Left renal pelvis (tissue), 4 donors: Measurements from ENCODE around the gene PXYLP1. TPM values are rescaled to one million over a fixed set of nuclear protein-coding genes. Genes with fewer than 3 reads are reported as not detected.
A peak's percentile ranks its signal among the peaks of the same experiment; 100 is the strongest.

Source experiments
- DNase-seq, 4 donors: peaks; one replicate each; pipeline ENCODE4 v3.0.0-alpha.2; 2013; ENCODE audit warnings: low read depth in 4 of 4, low spot score in 3 of 4
- polyA plus RNA-seq, 4 donors: library from polyadenylated mRNA; unstranded; fragments of 120-200 nt; gene quantifications; one replicate each; pipeline ENCODE4 v1.2.1, GENCODE V29; 2013; ENCODE audit not compliant: insufficient read length in 4 of 4

The PXYLP1 gene
- polyA plus RNA-seq, 4 donors: 37.7 to 49.1 (median 40.5) TPM

DNA sequence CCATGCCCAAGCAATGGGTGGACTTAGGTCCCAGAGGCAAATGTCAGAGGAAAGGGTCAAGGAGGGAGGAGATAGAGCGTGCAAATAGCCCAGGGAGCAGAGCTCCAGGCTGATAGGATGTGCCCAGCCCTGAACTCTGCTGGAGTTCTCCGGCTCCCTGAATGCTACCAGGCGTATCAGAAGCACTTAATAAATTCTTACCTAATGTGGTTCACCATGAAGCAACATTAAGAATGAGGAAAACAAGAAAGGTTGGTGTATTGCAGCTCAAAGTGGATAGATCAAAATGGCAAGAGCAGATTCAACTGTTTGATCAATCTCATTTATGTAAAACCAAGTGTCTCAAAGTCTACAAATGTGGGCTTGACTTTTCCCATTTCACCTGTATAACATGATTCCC is 38.3 kb downstream of the PXYLP1 start:
- DNase-seq: peak in 1 of 4 donors; percentile 11

DNA sequence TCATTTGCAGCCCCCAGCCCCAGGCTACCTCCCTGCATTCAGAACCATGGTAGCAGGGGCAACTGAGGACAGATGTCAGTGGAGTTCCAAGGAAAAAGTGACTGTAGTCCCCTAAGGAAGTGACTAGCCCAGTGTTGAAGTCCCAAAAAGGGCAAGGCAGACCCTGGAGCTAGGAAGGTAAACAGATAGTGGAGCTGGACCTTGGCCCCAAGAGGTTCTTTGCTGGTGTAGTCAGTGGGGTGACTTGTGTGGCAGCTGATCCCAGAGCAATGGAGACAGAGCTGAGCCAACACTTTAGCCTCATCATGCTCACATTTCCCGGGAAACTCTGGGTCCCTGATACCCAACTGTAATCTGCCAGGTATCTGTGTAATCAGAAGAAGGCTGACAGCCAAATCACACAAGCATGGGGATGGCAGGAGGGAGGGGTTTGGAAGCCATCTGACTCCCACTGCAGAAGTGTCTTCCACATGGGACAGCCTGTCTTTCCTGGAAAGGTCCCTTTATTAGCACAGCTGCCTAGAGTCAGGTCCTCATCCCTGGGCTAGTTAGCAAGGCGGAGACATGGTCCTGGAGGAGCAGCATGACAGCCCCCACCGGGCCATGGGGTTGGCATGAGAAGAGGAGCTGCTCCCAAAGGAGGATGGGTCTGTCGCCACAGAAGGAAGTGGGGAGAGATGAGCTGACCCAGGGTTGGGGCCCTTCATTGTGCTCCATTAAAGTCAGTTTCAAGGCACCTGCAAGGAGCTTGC is 39.8 kb downstream of the PXYLP1 start:
- no peak for DNase-seq

DNA sequence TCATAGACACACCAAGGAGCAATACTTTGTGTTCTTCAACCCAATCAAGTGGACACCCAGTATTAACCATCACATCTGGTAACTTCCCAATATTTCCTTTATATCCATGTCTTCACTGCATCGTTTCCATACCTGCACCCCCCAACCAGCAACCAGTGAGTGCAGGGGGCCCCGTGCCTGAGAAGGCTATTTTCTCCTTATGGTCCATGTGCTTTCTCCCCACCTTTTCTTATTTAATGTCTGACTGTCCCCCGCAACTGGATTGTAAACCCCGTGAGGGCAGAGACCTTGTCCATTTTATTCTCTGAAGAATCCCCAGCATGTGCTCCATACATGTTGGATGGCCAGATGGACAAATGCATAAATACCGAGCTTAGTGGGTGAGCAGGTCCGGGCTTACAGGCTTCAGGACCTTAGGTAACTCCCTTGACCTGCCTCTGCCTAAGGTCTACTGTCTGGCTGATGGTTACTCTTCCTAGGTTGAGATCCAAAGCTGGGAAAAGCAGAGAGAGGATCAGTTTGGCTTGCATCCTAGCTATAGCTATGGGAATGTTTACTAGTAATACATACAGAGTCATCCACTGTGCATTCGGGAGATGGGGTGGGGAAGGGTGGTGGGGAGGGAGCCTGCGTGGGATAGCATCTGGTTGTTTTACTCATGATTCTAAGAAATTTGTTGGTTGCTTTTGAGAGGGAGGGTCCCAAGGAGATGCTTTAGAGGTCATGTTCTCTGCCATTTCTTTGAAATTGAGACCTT is 41.5 kb downstream of the PXYLP1 start:
- DNase-seq: no peak

DNA sequence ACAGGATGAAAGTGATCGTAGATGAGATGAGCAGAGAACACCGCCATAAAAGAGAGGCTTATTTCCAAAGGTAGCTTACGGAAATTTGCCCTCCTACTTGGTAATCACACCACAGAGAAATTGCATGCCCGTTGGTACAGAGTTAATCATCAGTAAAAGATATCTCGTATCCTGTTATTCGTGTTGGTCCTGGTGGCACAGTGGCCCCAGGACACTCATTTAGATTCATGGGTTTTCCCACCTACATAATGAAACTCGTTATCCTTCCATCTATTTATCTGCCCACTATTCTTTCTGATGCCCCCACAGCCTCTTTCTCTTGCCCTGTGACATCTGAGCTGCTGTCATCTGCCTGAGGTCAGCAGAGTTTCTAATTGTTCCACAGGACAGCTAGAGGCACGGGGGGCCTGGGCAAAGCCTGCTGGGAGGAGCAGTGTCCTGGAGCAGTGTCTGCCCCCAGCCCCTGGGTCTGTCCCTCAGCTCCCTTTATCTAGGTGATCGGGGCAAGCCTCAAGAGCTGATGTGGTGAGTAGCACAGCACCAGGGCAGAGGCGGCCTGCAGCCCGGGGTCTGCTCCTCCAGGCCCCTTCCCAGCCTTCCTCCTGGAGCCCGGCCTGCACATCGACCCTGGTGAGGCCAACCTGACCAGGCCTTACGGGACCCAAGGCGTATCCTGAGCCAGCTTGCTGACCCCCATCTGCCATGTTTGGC is 42.2 kb downstream of the PXYLP1 start:
- no peak for DNase-seq

DNA sequence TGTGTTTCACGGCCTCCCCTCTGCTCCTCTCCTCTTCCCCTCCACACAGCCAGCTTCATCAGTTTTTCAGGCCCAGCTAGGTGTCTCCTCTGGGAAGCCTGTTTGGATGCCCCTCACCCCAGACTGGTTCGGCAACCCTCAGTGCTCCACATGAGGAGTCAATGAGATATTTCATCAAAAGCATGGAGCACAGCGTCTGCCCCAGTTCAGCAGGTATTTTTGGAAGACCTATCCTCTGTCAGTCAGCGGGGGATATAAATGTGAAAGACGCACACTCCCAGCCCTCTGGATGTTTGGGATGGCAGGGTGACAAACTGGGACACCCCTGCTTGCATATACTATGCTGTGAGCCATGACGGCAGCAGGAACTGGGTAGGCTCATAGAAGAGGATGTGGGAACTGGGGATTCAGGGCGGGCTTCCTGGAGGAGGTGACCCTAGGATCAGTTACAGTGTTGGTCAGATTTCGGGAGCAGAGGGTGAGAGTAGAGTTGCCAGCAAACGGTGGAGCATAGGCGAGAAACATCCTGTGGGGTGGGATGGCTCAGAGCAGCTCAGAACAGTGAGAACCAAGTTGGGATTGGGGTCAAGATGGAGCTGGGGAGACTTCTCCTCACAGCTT is 42.9 kb downstream of the PXYLP1 start:
- DNase-seq: no peak

DNA sequence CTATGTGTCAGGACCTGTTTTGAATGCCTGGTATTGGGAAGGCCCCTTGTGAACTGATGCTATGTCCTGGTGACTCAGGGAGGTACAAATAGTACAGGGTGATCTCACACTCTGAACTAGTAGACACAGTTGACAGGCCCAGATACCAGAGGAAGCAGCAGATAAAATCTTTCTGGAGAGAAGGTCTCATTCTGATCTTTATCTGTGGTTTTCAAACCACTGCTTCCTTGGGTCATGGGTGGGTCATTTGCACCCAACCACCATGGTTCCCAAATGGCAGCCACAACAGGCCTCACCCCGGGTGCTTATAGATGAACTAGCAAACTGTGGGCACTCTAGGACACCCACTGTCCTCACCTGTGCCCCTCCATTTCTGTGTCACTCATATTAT is 43.4 kb downstream of the PXYLP1 start:
- no peak for DNase-seq

DNA sequence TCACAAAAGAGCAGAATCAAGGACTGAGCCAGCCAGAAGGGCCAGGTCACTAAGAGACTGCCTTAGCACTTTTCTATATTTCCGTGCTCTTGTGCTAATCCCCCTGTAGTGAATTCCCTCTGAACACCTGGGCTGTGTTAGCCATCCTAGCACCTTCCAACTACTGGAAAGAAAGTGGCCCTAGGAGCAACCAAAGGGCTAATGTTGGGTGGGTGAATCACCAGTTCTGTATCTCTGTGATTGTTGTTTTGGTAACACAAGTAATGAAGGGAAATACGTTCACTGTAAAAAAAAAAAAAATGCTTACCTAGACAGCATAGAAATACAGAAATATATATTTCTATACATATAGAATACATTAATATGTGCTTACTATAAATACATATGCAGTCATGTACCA is 43.9 kb downstream of the PXYLP1 start:
- DNase-seq: no peak

DNA sequence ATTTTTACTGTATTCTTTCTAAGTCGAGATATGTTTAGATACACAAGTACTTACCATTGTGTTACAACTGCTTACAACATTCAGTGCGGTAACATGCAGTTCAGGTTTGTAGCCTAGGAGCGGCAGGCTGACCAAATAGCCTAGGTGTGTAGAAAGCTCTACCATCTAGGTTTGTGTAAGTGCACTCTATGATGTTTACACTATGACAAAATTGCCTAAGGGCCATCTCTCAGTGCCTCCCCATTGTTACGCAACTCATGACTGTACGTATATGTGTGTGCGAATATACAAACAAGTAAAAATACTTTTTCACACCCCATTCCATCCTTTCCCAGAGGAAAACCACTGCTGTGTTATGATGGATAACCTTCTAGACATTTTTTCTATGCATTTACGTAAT is 44.3 kb downstream of the PXYLP1 start:
- no peak for DNase-seq

DNA sequence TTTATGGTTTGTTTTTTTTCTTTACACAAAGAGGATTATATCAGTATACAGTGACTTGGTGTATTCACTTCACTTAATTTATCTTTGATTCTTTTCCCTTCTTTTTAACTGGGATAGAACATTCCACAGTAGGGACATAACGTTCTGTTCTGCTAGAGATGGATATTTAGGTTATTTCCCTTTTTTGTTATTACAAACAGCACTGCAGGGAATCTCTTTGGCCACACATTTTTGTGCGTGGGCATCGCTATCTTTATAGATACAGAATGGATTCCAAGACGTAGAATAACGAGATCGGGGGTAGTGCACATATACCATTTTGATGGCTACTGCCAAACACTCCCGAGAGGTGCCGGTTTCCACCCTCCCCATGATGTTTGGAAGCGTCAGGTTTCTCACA is 44.8 kb downstream of the PXYLP1 start:
- no peak for DNase-seq

DNA sequence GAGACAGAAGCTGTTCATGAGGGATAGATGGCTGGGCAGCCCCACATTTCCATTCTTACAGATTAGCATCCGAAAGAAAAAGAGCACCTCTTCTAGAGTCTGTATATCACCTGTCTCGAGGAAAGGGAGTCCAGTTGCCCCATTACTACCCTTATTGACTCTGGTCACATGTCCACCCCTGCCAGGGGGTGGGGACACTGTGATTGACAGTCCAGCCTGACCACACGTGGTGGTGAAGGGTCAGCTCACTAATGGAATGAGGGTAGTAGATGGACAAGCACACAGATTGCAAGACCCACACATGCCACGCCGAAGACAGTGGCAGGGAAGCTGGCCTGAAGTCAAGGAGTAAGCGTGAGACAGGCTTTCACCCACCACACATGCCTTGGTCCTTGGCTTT is 45.8 kb downstream of the PXYLP1 start:
- DNase-seq: no peak

DNA sequence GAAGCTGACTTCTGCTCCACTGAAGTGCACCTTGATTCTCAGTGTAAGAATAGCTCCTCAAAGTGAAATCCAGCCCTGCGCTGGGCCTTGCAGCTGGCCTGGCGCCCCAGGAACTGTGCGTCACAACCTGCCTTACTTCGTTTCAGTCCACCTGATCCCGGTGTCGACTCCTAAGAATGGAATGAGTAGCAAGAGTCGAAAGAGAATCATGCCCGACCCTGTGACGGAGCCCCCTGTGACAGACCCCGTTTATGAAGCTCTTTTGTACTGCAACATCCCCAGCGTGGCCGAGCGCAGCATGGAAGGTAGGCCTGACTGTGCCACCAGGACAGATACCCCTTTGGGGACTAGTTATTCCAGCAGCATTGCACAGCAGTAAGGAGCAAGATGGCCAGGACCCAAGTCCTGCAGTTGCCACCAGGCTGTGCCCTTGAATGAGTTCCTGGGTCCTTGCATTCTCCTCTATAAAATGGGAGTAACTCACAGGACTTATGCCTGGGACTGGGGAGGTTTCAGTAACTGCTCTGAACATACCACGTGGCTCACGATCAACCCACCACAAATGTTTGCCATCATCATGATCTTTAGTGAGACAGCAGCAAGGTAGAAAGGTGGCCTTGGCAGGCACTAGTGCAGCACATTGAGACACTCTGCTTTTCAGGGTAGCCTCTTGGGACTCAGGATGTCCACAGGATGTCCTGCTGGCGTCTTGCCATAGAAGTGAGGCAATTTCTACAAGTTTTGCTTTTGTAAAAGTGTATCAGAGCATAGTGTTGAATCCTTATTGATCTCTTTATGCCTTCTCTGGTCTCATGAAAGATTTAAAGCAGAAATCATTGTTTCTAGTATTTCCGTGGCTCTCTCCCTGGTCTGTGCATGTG is 46.8 kb downstream of the PXYLP1 start:
- no peak for DNase-seq

DNA sequence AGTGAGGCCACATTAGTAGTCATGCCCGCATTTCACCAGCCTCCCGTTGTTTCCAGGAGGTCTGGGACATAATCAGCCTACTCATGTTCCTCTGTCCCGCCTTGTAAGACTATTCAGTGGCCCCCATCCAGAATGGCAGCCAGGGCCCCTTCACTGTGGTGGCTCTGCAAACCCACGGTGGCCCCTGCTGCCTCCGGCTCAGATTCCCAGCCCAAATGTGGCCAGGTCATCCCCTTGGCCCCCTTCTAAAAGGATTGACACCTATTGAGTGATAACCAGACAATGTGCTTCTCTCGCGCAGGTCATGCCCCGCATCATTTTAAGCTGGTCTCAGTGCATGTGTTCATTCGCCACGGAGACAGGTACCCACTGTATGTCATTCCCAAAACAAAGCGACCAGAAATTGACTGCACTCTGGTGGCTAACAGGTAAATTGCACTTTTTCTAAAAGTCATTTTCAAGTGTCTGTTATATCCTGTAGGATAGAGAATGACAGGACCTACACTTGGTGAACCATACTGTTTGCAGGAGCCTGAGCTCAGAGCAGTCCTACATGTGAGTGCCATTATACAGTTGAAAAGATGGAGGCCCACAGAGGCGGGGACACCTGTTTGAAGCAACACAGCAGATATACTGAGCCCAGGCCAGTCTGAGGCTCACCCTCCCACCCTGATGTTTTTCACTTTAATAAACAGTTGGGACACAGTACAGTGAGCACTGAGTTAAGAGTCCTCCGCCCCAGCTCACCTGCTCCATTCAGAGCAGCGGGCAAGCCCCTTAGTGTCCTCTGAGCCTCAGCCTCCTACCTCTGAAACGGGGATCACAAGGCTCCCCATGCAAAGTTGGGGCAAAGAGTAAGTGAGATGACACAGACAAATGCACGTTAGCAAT is 47.7 kb downstream of the PXYLP1 start:
- no peak for DNase-seq

DNA sequence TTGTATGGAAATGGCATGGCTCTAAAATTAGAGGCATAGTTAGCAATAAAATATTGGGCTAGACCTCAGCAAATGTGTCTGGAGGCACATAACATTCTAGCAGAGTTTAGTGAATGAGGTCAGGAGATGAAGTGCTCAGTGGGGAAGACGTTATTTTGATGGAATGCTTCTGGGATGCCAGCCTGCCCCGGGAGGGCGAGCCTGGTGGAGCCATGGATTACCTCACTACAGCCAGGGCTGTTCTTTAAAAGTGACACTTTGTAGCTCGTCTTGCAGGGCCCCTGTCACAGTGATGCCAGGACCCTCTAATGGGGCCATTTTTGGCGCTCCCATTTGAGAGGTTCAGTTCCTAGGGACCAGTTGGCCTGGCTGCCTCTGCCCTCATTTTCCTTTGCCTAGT is 48.5 kb downstream of the PXYLP1 start:
- no peak for DNase-seq

DNA sequence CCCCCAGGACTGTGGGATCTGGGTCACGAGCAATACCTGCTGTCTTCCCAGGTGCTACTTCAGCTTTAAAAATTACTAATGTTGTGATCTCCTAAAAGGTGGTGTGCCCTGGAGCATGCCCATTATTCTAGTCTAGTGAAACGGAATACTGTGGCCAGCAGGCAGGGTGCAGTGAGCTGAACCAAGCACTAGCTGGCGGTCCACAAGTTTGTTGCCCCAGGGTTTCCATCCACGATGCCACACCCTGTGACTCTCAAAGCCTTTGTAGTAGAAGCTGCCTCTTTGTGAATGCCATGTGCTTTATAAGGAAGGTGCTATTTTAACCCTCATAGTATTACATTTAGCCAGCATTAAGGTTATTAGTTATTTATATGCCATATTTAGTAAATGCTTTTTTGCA is 49.1 kb downstream of the PXYLP1 start:
- DNase-seq: no peak

DNA sequence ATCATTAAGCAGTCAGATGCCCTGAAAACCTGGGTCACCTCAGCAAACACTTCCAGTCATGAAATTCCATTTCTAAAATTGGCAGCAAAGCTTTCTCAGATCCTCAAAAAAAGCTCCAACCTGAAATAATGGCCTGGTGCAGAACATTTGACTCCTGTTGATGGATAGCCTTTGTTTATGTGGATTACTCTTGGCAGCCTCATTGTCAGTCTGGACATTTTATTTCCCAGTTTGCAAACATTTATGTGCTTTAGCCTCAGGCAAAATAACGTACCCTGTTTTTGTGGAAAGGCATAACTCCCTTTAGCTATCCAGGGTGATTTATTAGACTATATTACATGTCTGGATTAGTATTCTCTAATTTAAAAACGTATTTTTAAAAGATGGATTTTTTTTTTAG is 53.9 kb downstream of the PXYLP1 start:
- DNase-seq: no peak

DNA sequence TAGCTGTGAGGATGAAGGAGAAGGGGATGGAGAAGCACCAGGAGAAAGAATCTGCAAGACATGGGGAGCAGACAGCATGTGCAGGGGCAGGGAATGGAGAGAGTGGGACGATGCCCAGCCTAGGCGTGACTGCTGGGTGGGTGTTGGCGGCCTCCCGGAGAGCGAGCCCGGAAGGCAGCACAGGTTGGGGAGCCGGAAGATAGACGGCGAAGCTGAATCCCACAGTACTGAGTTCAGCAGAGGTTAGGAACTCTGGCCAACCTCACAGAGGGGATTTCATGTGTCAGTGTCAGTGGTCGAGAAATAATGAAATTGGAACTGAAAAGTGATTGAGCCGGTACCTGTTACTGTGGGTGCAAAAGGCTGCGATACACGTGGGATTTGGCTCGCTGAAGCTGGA is 55.2 kb downstream of the PXYLP1 start:
- DNase-seq: no peak

DNA sequence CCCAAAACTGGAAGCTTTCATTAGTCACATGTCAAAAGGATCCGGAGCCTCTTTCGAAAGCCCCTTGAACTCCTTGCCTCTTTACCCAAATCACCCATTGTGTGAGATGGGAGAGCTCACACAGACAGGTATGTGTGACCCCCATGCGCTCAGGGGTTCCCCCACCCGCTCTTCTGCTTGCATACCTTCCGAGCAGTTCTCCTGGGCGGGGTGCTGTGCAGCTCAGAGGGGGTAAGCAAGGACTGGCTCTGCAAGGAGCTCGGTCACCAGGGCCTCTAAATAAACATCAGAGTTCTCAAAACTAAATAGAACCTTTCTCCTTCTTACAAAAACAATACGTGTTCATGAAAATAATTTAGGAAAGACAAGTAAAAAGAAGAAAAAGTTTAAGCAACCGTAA is 55.7 kb downstream of the PXYLP1 start:
- DNase-seq: no peak

DNA sequence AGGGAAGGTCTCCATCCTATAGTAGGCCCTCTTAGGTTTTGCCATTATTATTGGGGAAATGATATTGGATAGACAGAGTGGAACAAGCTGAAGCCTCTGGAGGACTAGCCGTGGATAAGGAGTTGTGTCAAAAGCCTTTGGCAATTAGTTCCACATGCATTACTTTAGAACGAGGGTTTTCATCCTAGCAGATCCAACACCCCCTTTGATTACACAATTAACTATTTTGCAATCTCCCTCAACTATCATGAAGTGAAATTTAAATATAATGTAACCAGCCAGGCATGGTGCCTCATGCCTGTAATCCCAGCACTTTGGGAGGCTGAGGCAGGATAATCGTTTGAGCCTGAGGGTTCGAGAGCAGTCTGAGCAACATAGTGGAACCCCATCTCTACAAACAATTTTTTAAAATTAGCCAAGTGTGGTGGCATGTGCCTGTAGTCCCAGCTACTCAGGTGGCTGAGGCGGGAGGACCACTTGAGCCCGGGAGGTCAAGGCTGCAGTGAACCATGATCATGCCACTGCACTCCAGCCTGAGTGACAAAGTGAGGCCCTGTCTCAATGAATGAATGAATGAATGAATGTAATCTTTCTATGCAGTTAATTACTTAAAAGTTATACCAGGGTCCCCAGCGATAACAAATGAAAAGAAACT is 56.8 kb downstream of the PXYLP1 start:
- no peak for DNase-seq
